Upper lobe of right lung (tissue), 1 donor: ENCODE results near the gene USP43. TPM values are rescaled to one million over a fixed set of nuclear protein-coding genes. Genes with fewer than 3 reads are reported as not detected.

ENCODE experiments used
- ATAC-seq: fragments of 200-7000 bp; cut with Tn5 transposase; one replicate; pipeline ENCODE4 v1.9.1; 2020; ENCODE audit warnings: mild to moderate bottlenecking, moderate library complexity
- DNase-seq: peaks from one replicate; pipeline ENCODE4 v3.0.0-alpha.2; 2020
- H3K27ac ChIP-seq: fragments of 200-600 bp; one replicate; pipeline ENCODE4 v1.8.0; 2022
- H3K27me3 ChIP-seq: fragments of 200-600 bp; one replicate; pipeline ENCODE4 v1.8.0; 2022; ENCODE audit warnings: mild to moderate bottlenecking
- H3K36me3 ChIP-seq: fragments of 200-600 bp; one replicate; pipeline ENCODE4 v1.8.0; 2022
- H3K4me1 ChIP-seq: fragments of 200-600 bp; one replicate; pipeline ENCODE4 v1.8.0; 2022
- H3K4me3 ChIP-seq: fragments of 200-600 bp; one replicate; pipeline ENCODE4 v1.8.0; 2022; ENCODE audit warnings: mild to moderate bottlenecking
- H3K9me3 ChIP-seq: fragments of 200-600 bp; one replicate; pipeline ENCODE4 v1.8.0; 2022
- intact Hi-C: fragments of 100-400 bp; cut with DNase I; formaldehyde crosslinking; loops from one replicate; pipeline ENCODE4 v1.11.0; 2022
- total RNA-seq: library from RNA; stranded (reverse); fragmentation: NEBNext Ultra II Directional; extraction: Animal tissue kit (Norgen Biotek cat#: 25700); gene quantifications from one replicate; pipeline ENCODE4 v1.2.1, GENCODE V29; 2021
- TF ChIP-seq, protein P1 (sequence below): fragments of 200-600 bp; IDR thresholded peaks from one replicate; pipeline ENCODE4 v1.8.0; 2022; ENCODE audit warnings: antibody characterized with exemption
- donor health status: DM: no; HTN: yes; CAD: no; lungs with severe emphysema.

Gene USP43
- total RNA-seq, 1 donor from 2014 or later = 4.3 TPM

DNA sequence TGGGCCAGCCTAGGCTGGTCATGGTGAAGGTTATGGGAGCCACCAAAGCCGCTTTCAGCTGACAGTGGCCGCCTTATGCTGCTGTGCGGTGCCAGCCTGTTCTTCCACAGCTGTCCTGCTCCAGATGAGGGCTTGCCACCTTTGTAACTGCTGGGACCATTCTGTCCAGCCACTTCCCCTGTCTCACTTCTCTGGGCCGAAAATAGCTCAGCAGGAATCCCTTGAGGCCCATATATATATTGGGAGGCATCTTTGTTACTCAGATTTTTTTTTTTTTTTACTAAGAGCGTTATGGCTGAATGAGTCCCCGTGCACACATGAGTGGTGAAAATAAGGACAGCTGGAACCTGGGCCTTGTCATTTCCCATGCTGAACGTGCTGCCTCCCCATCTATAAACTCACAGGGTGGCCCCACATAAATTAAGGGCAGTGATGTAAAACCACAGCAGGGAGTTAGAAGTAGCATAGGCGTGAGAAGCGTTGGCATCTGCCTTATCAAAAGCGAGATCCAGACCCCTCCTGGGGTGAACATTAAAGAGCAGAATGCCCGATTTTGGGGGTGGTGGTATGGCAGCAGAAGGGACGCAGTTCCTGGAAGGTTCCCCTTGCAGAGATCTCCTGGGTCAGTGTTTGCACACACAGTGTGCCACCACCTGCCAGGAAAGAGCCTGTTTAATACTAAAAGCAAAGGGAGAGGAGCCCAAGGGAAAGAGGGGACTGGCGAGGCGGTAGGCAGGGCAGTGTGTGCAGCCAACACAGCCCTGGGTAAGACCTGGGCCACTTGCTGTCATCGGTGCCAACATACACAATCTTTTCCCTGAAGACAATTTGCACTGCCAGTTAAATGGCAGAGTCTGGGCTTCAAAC, 57.8 kb downstream of the USP43 start:
- ATAC-seq (no peak), DNase-seq (peak; percentile 26)
- no peak overlapping the region for H3K27ac ChIP-seq
- H3K27me3 ChIP-seq = no peaks in the 10 kb centered on the region
- H3K4me1 ChIP-seq = no peaks in the 10 kb centered on the region
- H3K36me3 ChIP-seq = no peaks in the 10 kb centered on the region
- intact Hi-C loops = no loop called here
- TF ChIP-seq, protein P1, sequence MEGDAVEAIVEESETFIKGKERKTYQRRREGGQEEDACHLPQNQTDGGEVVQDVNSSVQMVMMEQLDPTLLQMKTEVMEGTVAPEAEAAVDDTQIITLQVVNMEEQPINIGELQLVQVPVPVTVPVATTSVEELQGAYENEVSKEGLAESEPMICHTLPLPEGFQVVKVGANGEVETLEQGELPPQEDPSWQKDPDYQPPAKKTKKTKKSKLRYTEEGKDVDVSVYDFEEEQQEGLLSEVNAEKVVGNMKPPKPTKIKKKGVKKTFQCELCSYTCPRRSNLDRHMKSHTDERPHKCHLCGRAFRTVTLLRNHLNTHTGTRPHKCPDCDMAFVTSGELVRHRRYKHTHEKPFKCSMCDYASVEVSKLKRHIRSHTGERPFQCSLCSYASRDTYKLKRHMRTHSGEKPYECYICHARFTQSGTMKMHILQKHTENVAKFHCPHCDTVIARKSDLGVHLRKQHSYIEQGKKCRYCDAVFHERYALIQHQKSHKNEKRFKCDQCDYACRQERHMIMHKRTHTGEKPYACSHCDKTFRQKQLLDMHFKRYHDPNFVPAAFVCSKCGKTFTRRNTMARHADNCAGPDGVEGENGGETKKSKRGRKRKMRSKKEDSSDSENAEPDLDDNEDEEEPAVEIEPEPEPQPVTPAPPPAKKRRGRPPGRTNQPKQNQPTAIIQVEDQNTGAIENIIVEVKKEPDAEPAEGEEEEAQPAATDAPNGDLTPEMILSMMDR = no peak
- H3K4me3 ChIP-seq = no peak overlapping the region
- H3K9me3 ChIP-seq = no peaks in the 10 kb centered on the region

DNA sequence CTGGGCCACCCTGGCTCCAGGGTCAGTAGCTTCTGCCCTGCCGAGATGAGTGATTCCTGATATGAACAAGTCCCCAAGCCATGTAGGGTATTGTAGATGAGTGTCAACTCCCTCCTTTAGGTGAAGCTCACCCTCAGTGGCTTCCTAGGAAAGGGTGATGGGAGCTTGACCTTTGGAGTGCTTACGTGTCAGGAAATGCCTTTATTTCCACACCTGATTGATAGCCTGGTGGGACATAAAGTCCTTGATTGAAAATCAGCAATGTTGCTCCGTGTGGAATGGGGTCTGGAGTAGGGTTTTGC, 58.4 kb downstream of the USP43 start:
- intact Hi-C loops = no loop called here
- TF ChIP-seq, protein P1 = no peak
- Histone ChIP-seq H3K9me3 (no peaks in the 10 kb centered on the region), H3K27ac (no peak overlapping the region), H3K27me3 (no peaks in the 10 kb centered on the region), H3K4me3 (no peak overlapping the region), H3K4me1 (no peaks in the 10 kb centered on the region), H3K36me3 (no peaks in the 10 kb centered on the region)
- ATAC-seq = no peak
- no peak for DNase-seq

DNA sequence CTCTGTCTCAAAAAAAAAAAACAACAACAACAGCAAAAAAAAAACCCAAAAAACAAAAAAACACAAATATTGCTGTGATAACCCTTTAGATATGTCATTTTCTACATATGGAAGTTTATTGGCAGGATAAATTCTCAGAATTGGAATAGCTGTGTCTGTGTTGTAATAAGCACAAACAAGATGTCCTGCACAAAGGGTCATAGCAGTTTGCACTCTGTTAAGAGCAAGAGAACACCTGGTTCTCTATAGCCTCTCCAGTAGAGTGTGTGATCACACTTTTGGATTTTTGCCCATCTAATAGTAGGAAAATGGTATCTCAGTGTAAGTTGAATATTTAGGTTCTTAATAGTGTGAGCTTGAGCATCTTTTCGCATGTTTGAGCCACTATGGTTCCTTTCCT, 60.4 kb downstream of the USP43 start:
- TF ChIP-seq, protein P1 = no peak
- Histone ChIP-seq H3K4me1 (no peaks in the 10 kb centered on the region), H3K27ac (no peak overlapping the region), H3K4me3 (no peak overlapping the region), H3K9me3 (no peaks in the 10 kb centered on the region), H3K27me3 (no peaks in the 10 kb centered on the region), H3K36me3 (no peaks in the 10 kb centered on the region)
- intact Hi-C loops = no loop called here
- ATAC-seq = no peak
- DNase-seq = no peak

GRCh38 chr17:9707948-9708347, 62.6 kb downstream of the USP43 start:
- no peak overlapping the region for H3K4me3 ChIP-seq
- H3K4me1 ChIP-seq = no peaks in the 10 kb centered on the region
- H3K36me3 ChIP-seq = no peaks in the 10 kb centered on the region
- H3K27ac ChIP-seq = no peak overlapping the region
- intact Hi-C loops = no loop called here
- TF ChIP-seq, protein P1 = no peak
- H3K27me3 ChIP-seq = no peaks in the 10 kb centered on the region
- H3K9me3 ChIP-seq = no peaks in the 10 kb centered on the region
- no peak for DNase-seq
- no peak for ATAC-seq

DNA sequence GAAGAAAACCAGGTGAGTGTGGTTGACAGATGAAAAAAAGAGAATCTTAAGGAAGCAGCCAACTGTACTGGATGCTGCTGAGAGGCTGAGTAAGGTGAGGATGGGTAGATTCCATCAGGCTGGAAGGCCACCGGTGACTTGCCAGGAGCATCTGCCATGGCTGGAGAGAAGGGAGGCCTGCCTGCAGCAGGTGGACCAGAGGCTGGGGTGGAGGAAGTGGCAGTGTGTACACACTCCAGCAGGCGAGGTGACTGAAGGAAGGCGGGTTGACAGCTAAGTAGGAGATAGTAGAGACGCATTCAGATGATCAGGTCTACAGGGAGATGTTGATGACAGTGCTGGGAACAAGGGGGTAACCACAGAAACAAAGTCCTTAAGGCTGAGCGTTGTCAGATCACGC, 69.5 kb downstream of the USP43 start:
- DNase-seq = peak; percentile 37
- Histone ChIP-seq H3K36me3 (no peaks in the 10 kb centered on the region), H3K4me1 (no peaks in the 10 kb centered on the region)

More for the DNA sequence above, 69.5 kb downstream of the USP43 start:
- intact Hi-C loops = no loop called here
- Histone ChIP-seq H3K4me3 (no peak overlapping the region), H3K27me3 (no peaks in the 10 kb centered on the region), H3K27ac (no peak overlapping the region), H3K9me3 (no peaks in the 10 kb centered on the region)
- ATAC-seq = peak; percentile 21
- TF ChIP-seq, protein P1 = no peak
